GM12878 (cell line): ENCODE data around the gene CRBN. TPM values are rescaled to one million over a fixed set of nuclear protein-coding genes. Genes with fewer than 3 reads are reported as not detected.

Experiments
- CBFB ChIP-seq: IDR thresholded peaks from 2 replicates; pipeline ENCODE4 v1.6.1; 2016; ENCODE audit warnings: antibody characterized with exemption, low read depth
- CHD1 ChIP-seq: IDR thresholded peaks from 2 replicates; pipeline ENCODE4 v1.6.1; 2012; ENCODE audit warnings: low read depth, low read length, improper control_type of control experiment
- E4F1 ChIP-seq: fragments of 450-650 bp; IDR thresholded peaks from 2 replicates; pipeline ENCODE4 v1.6.1; 2018; ENCODE audit warnings: borderline replicate concordance, mild to moderate bottlenecking; ENCODE audit not compliant: partially characterized antibody
- HDAC6 ChIP-seq: fragments of 200-600 bp; sonication (generic); IDR thresholded peaks from one replicate; pipeline ENCODE4 v1.8.0; 2017; ENCODE audit warnings: antibody characterized with exemption; ENCODE audit not compliant: unreplicated experiment
- KDM1A ChIP-seq: fragments of 200-600 bp; sonication (generic); IDR thresholded peaks from 2 replicates; pipeline ENCODE4 v1.6.1; 2016; ENCODE audit warnings: borderline replicate concordance
- NR2C2 ChIP-seq: IDR thresholded peaks from 2 replicates; pipeline ENCODE4 v1.6.1; 2011; ENCODE audit warnings: borderline replicate concordance, low read depth; ENCODE audit not compliant: control insufficient read depth, insufficient read length
- PKNOX1 ChIP-seq: fragments of 450-650 bp; IDR thresholded peaks from 2 replicates; pipeline ENCODE4 v1.6.1; 2016; ENCODE audit warnings: mild to moderate bottlenecking
- PRDM15 ChIP-seq: fragments of 450-650 bp; formaldehyde crosslinking; IDR thresholded peaks from 2 replicates; pipeline ENCODE4 v1.4.0; 2020; ENCODE audit warnings: mild to moderate bottlenecking, moderate library complexity
- REST ChIP-seq: IDR thresholded peaks from 2 replicates; pipeline ENCODE4 v1.6.1; 2012; ENCODE audit warnings: mild to moderate bottlenecking, low read depth, low read length
- SMAD1 ChIP-seq: fragments of 450-650 bp; IDR thresholded peaks from 2 replicates; pipeline ENCODE4 v1.6.1; 2018; ENCODE audit warnings: mild to moderate bottlenecking, low read depth; ENCODE audit not compliant: partially characterized antibody
- SUPT20H ChIP-seq: IDR thresholded peaks from 2 replicates; pipeline ENCODE4 v1.6.1; 2011; ENCODE audit warnings: low read depth, mild to moderate bottlenecking, low read length, moderate library complexity, borderline replicate concordance; ENCODE audit not compliant: control insufficient read depth
- TCF3 ChIP-seq: IDR thresholded peaks from 2 replicates; pipeline ENCODE4 v1.6.1; 2012; ENCODE audit warnings: low read depth, mild to moderate bottlenecking, low read length, borderline replicate concordance; ENCODE audit not compliant: insufficient read depth
- polyA plus RNA-seq, 11 experiments: library from polyadenylated mRNA; depleted of rRNA in 4 of 11; unstranded in 6 of 11; stranded (reverse) in 5 of 11; fragments of >200 nt; fragmentation: Nextera tagmentation in 4 of 11; fragmentation: Illumina TruSeq in 1 of 11; extraction: Ambion mirVana in 4 of 11; extraction: Trizol in 1 of 11; gene quantifications; 1 replicate in 1 of 11; 2 replicates in 10 of 11; pipeline versions ENCODE4 v1.2.1 to v1.2.3, GENCODE V29; 2011 to 2016; ENCODE audit warnings: inconsistent platforms in 2 of 11, missing spikeins in 2 of 11, low read depth in 1 of 11
- total RNA-seq, 4 experiments: library from RNA; depleted of rRNA in 3 of 4; stranded (reverse); fragments of >200 nt in 3 of 4; fragmentation: Illumina TruSeq in 1 of 4; extraction: Trizol in 1 of 4; gene quantifications; 2 replicates each; pipeline versions ENCODE4 v1.2.1 to v1.2.3, GENCODE V29; 2013 to 2021
- TF ChIP-seq, protein P1 (sequence below): fragments of 450-650 bp; formaldehyde crosslinking; IDR thresholded peaks from 2 replicates; pipeline ENCODE4 v1.5.0; 2022; ENCODE audit warnings: mild to moderate bottlenecking, missing genetic modification characterization

The CRBN gene
- total and polyA plus RNA-seq, 10 of the 15 experiments (the other 5 are each of a cell fraction or from before 2014, with no cell fraction given) = 21.7 to 115 (median 35.8) TPM

DNA sequence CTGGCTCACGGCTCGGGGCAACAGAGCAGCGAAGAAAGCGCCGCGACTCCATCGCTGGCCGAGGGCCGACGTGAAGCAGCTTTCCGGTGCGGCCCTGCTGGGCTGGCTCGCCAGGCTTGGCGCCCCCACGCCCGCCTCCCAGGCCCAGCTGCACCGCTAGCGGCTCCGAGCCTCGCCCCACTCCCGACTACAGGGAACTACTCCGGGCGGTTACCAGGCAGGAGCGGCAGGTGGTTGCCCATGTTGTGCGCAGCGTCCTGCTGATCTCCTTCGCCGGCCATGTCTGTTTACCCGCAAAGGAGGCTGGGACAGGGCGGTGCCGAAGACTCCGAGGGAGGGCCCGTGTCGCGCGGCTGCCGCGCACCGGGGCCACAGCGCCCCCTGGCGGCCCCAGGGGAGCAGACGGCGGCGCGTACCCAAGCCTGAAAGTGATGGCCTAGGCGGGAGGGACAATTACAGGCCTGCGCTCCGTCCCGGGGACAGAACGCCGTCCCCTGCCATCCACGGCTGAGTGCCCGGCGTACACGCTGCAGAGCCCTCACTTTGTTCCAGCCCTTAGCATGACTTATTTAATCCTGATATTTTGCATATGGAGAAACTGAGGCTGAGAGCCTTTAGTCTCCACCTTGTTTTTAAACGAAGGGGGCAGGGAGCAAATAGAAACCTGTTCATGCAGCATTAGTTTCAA is at the start of gene CRBN (continued):
- TF ChIP-seq E4F1 = no peak
- TF ChIP-seq, protein P1, sequence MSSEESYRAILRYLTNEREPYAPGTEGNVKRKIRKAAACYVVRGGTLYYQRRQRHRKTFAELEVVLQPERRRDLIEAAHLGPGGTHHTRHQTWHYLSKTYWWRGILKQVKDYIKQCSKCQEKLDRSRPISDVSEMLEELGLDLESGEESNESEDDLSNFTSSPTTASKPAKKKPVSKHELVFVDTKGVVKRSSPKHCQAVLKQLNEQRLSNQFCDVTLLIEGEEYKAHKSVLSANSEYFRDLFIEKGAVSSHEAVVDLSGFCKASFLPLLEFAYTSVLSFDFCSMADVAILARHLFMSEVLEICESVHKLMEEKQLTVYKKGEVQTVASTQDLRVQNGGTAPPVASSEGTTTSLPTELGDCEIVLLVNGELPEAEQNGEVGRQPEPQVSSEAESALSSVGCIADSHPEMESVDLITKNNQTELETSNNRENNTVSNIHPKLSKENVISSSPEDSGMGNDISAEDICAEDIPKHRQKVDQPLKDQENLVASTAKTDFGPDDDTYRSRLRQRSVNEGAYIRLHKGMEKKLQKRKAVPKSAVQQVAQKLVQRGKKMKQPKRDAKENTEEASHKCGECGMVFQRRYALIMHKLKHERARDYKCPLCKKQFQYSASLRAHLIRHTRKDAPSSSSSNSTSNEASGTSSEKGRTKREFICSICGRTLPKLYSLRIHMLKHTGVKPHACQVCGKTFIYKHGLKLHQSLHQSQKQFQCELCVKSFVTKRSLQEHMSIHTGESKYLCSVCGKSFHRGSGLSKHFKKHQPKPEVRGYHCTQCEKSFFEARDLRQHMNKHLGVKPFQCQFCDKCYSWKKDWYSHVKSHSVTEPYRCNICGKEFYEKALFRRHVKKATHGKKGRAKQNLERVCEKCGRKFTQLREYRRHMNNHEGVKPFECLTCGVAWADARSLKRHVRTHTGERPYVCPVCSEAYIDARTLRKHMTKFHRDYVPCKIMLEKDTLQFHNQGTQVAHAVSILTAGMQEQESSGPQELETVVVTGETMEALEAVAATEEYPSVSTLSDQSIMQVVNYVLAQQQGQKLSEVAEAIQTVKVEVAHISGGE (CRISPR knock-in tag) = no peak
- TF ChIP-seq HDAC6 = no peak
- no peak for TF ChIP-seq CHD1
- peak; percentile 63 for TF ChIP-seq CBFB
- TF ChIP-seq TCF3 = 0 out of 2 replicates have a peak, but pooled peaks have one; percentile 37
- no peak for TF ChIP-seq PRDM15 (CRISPR knock-in tag)
- TF ChIP-seq PKNOX1 = no peak
- no peak for TF ChIP-seq NR2C2
- peak; percentile 45; the same call in 1 of the 2 replicates for TF ChIP-seq REST
- TF ChIP-seq SUPT20H = no peak
- TF ChIP-seq SMAD1 = no peak
- TF ChIP-seq KDM1A = no peak
